Measurements from ENCODE around the gene ACRBP. TPM values are rescaled to one million over a fixed set of nuclear protein-coding genes. Genes with fewer than 3 reads are reported as not detected.

ACRBP gene
- total RNA-seq, 3 donors from 2014 or later, result 1.4 to 3.0 (median 2.2) TPM

DNA sequence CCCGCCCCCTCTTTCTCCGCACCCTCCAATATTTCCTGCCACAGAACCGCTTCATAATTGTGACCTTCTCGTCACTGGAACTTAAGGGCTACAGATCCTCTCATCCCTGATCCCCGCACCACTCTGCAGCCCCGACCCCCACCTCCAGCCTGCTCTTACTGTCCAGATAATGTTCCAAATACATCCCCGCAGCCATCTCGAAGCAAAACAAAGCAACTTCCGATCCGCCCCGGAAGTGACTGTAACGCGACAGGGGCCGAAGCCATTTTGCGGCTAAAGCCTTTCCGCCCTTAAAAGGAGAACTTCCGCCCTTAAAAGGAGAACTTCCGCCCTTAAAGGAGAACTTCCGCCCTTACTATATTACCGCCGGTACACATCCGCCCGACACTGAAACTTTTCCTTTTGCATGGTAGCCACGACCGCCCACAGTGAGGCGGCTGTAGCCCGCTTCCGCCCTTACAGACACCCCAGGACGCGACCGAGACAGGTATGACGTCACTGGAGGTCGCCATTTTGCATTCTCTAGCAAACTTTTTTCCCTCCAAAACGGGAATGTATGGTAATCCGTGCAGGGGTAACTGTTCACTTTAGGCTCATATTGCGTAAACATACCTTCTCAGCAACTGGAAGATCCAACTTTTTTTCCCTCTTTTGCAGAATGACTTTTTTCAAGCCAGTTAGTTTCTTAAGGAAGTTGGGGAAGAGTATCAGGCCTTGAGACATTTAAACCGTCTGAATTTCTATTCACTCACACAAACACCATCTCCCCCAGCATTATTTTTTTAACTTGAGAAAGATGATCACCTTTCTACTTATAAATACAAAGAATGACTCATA, 15.9 kb upstream of the ACRBP start, which contains the start of gene ING4:
ING4 (minus strand) TSS at position 214 of the 837 bp plus-strand sequence; CDS start at position 196, 18 bp downstream.
- DNase-seq (peak; percentile 95 to 99 (median 98)), ATAC-seq (peak; percentile 99)
- peak within 1 kb of the TSS; percentile 44 for H3K4me3 ChIP-seq
- TF ChIP-seq, protein P1, sequence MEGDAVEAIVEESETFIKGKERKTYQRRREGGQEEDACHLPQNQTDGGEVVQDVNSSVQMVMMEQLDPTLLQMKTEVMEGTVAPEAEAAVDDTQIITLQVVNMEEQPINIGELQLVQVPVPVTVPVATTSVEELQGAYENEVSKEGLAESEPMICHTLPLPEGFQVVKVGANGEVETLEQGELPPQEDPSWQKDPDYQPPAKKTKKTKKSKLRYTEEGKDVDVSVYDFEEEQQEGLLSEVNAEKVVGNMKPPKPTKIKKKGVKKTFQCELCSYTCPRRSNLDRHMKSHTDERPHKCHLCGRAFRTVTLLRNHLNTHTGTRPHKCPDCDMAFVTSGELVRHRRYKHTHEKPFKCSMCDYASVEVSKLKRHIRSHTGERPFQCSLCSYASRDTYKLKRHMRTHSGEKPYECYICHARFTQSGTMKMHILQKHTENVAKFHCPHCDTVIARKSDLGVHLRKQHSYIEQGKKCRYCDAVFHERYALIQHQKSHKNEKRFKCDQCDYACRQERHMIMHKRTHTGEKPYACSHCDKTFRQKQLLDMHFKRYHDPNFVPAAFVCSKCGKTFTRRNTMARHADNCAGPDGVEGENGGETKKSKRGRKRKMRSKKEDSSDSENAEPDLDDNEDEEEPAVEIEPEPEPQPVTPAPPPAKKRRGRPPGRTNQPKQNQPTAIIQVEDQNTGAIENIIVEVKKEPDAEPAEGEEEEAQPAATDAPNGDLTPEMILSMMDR (IDR thresholded peaks at IDR 0.05), result no peak
- intact Hi-C loops (cut with DNase I, micrococcal nuclease), result no loop called here
- peaks cover 9% of the 10 kb centered on the region for H3K4me1 ChIP-seq (ENCODE audit: low read depth)
- no peaks in the 10 kb centered on the region for H3K36me3 ChIP-seq (ENCODE audit: low read depth)
- no peaks in the 10 kb centered on the region for H3K9me3 ChIP-seq

DNA sequence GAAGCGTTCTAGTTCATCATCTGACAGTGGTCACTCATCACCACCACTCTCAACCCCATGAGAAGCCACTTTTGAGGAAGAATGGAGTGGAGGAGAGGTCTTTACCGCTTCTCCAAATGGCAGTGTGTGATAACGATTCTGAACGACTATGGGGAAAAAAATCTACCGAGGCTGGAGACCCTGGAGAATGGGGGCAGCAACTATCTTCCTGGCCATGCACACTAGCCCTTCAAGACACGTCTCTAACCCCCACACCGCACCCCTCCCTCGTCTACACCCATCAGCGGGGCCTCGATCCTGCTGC, 15.3 kb upstream of the ACRBP start:
- H3K4me3 ChIP-seq, result peak overlapping the region; percentile 44
- no peaks in the 10 kb centered on the region for H3K9me3 ChIP-seq
- ATAC-seq (peak; percentile 50), DNase-seq (no peak)
- H3K36me3 ChIP-seq (ENCODE audit: low read depth), result no peaks in the 10 kb centered on the region
- TF ChIP-seq, protein P1 (IDR thresholded peaks at IDR 0.05), result no peak
- intact Hi-C loops (cut with DNase I, micrococcal nuclease), result no loop called here
- peaks cover 9% of the 10 kb centered on the region for H3K4me1 ChIP-seq (ENCODE audit: low read depth)

DNA sequence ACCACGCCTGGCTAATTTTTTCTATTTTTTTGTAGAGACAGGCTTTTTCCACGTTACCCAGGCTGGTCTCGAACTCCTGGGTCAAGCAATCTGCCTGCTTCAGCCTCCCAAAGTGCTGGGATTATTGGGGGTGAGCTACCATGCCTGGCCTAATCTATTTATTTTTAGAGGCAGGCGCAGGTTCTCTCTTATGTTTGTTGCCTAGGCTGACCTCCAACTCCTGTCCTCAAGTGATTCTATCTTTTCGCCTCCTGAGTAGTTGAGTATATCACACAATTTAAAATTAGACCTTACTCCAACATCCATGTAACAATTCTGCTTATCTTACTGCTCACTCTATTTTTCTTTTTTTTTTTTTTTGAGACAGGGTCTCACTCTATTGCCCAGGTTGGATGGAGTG, 6.8 kb upstream of the ACRBP start:
- TF ChIP-seq, protein P1 (IDR thresholded peaks at IDR 0.05), result no peak
- Histone ChIP-seq H3K36me3 (ENCODE audit: low read depth) (peaks cover 14% of the 10 kb centered on the region), H3K9me3 (no peaks in the 10 kb centered on the region), H3K4me3 (no peak overlapping the region), H3K4me1 (ENCODE audit: low read depth) (no peaks in the 10 kb centered on the region)
- ATAC-seq (no peak), DNase-seq (no peak)
- intact Hi-C loops (cut with DNase I, micrococcal nuclease), result no loop called here

DNA sequence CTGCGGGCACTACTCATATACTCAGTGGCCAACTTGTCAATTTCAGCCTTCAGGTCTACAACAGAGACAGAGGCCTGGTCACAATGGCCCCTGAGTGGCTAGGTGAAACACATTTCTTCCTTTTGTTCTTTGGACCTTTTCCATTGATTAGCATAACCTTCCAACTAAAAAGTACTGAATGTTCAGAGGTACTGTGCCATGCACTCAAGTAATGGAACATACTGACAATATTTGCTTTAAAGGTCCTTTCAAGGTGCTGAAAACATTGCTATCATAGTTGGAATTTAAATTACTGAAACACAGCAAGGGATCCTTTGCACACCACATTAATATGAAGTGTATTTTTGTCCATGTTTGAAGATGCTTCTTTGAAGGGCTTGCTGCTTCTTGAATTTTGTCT, 6.1 kb upstream of the ACRBP start:
- DNase-seq (no peak), ATAC-seq (no peak)
- no peaks in the 10 kb centered on the region for H3K9me3 ChIP-seq
- intact Hi-C loops (cut with DNase I, micrococcal nuclease), result no loop called here
- H3K36me3 ChIP-seq (ENCODE audit: low read depth), result peaks cover 14% of the 10 kb centered on the region
- no peaks in the 10 kb centered on the region for H3K4me1 ChIP-seq (ENCODE audit: low read depth)
- TF ChIP-seq, protein P1 (IDR thresholded peaks at IDR 0.05), result no peak
- no peak overlapping the region for H3K4me3 ChIP-seq

DNA sequence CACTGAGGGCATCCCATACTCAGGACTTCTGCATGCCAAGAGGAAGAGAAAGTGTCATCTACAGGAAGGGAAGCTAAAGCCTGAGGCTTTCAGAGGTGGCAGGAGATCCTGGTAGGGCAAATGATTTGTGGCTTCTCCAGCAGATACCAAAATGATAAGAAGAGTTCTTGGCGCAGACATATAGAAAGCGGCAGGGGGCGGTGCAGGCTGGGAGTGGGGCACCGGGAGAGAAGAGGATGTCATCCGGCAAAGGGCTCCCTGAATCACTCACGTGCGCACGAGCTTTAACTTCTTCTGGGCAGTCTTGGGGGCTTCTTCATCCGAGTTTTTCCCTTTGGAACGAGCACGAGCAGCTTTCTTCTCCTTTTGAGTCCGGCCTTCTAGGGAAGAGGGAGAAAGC, 5.2 kb upstream of the ACRBP start:
- H3K9me3 ChIP-seq, result no peaks in the 10 kb centered on the region
- no peak for DNase-seq
- H3K36me3 ChIP-seq (ENCODE audit: low read depth), result peaks cover 14% of the 10 kb centered on the region
- TF ChIP-seq, protein P1 (IDR thresholded peaks at IDR 0.05), result no peak
- no peak for ATAC-seq
- intact Hi-C loops (cut with DNase I, micrococcal nuclease), result no loop called here
- no peak overlapping the region for H3K4me3 ChIP-seq
- H3K4me1 ChIP-seq (ENCODE audit: low read depth), result no peaks in the 10 kb centered on the region
